Activated CD8-positive, alpha-beta memory T cell treated with anti-CD3 and anti-CD28 coated beads for 4 hours (primary cell): ENCODE measurements around the gene TACC3.

Source experiments
- DNase-seq, 2 donors: peaks; one replicate each; pipeline ENCODE4 v3.0.0-alpha.2; 2020; ENCODE audit warnings: low read depth in 2 of 2

TACC3 gene

DNA sequence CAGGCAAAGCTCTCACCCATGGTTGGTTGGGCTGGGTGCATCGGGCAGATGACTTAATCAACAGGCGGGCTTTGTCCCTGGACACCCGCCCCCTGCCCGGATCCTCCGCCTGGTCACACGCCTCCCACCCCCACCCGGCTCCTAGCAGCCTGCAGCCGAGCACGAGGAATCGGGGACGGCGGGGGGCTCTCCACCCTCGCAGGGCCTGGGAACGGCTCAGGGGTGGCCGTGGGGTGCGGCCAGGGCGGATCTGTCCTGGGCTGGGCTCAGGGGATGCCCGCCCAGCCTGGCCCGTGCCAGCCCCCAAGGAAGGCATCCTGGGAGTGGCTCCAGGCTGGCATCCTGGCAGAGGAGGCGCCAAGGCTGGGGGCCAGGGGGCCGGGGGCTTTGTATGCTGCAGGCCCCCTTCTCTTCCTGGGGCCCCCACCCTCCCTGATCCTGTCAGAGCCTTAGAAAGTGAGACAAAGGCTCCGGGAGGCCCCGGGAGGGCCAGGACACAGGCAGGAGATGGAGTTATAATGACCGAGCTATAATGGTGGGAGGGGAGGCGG is 39.3 kb downstream of the TACC3 start:
- DNase-seq, result no peak

GRCh38 chr4:1761130-1761689 is 39.9 kb downstream of the TACC3 start:
- DNase-seq, result no peak

GRCh38 chr4:1762264-1763010 is 41.1 kb downstream of the TACC3 start:
- DNase-seq, result no peak

DNA sequence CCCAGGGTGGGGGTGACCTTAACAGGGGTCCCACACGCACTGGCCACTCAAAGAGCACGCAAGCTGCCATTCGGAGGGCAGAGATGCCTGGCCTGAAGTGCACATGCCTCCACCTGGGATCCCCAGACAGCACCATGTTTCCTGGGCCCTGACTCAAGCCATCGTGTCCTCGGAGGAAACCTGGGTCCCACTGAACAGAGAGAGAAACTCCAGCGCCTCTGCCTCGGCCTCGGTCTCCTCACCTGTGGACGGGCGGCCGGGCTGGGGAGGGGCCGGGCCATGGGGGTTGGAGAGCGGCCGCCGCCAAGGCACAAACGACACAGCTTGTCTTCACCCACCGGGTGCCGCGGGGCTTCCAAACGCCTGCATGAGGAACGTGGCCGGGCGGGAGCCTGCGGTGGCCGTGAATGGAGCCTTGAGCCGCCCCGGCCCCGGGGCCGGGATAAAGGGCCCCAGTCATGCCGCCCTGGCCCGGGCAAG is 41.8 kb downstream of the TACC3 start:
- no peak for DNase-seq

- DNase-seq, result no peak
Measured at GRCh38 chr4:1763550-1764080, 42.3 kb downstream of the TACC3 start.

- no peak for DNase-seq
Measured at GRCh38 chr4:1764670-1765069, 43.3 kb downstream of the TACC3 start.

- no peak for DNase-seq
Measured at GRCh38 chr4:1765409-1766072, 44.2 kb downstream of the TACC3 start.

DNA sequence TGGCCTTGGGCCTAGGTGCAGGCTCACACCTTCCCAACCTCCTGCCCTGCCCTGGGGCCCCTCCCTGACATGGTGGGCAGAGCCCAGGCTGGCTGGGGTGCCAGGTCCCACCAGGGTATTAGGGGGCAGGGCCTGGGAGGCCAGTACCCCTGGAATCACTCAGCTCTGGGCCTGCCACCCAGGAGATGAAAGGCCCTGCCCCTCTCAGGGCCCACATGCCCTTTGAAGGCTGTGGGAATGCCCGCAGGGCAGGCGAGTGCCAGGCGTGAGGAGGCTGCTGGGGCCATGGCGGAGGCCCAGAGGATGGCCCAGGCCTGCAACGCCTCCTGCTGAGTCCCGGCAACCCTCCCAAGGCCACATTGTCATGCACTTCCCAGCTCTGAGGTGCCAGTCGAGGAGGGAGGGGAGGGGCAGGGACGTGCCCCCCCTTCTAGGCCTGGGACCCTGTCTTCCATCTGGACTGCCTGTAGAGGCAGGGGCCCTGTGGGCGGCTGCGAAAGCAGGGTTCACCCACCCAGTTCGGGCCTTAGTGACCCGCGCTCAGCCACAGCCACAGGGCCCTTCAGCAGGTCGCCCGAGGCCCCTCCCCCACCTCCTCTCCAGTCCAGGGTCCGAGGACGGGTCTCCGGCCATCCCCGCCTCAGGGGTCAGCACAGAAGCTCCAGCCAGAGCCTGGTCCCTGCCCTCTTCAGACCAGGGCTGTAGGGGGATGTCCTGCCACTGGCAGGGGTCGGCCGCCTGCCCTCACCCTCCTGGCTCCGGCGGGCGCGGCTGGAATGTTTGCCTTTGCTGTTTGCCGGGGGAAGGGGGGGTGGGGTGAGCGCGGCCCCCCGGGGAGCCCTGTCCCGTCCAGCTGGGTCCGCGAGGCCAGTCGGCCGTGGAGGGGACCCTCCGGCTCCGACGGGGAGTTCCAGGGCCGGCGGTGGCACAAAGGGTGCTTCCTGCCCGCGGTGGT is 45.1 kb downstream of the TACC3 start:
- no peak for DNase-seq

DNA sequence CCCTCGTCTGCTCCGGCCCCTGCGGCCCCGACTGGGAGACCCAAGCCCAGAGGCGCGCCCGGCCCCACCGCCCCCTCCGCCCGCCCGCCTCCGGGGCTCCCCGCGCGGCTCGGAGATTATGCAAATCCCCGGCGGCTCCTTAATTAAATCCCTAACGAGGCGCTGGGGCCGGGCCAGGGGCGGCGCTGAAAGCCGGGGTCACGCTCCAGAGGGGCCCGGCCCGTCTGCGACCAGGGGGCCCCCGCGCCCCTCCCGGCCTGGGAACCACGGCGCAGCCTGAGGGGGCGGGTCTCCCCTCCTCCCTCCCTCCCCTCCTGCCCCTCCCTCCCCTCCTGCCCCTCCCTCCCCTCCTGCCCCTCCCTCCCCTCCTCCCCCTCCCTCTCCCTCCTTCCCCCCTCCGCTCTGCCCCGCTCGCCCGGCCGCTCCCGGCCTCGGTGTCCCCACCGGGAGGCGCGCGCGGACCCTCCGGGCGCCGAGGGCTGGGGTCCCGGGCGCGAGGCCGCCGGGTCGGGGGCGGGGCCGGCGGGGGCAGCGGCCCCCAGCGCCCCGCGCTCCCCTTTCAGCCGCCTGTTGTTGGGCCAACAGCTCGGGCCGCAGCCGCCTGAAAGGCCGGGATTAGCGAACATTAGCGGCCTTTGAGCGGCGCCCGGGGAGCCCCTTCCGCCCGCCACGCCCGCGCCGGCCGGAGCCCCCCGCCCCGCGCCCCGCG is 45.9 kb downstream of the TACC3 start:
- no peak for DNase-seq

DNA sequence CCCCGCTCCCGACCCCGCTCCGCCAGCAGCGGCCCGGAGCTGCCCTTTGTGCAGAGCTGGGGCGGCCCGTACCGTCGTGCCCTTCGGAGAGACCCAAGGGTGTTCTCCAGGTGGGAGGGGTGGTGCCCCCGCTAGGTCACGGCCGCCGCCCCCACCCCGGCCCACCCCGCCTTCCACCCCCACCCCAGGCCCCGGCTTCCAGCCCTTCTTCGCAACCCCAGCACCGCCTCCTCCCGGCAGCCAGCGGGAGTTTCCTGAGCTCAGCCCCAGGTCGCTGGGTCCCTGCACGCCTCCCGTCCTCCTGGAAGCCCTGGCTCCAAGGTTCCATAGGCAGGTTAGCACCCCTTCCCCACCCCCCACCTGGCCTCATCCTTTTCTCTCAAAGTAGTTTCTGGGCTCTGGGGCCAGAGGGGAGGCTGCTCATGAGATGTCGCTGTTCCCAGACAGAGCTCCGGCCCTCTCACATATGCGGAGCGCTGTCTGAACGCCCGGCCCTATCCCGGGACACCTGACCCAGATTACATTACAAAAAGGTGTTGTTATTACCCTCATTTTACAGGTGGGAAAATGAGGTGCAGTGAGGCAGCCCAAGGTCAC is 46.5 kb downstream of the TACC3 start:
- no peak for DNase-seq

DNA sequence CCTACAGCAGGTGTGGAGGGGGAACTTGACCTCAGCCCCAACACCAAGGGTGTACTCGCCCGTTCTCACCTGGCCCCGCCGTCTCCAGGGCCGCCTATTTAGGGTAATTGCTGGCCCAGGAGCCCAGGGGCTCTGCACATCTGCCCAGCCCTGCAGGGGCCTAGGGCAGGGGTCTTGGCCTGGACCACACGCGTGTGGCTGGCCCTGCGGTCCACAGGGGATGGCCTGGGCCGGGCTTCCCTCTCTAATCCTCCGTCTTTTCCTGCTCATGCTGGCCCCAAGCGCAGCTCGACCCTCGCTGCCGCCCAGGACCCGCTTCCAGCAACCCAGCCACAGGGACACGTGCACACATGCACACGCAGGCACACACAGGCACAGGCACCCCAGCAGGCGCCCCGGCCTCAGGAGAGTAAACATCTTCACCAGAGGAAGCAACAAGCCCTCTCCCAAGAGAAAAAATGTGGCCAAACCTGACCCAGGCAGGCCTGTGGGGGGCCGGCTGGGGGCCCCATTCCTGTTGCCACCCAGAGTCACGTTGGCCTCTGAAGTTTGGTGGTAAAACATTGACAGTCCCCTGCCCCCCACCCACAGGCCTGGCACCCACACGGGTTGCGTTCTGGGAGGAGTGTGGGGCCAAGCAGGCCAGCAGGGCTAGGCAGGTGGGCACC is 47.2 kb downstream of the TACC3 start:
- DNase-seq, result no peak

DNA sequence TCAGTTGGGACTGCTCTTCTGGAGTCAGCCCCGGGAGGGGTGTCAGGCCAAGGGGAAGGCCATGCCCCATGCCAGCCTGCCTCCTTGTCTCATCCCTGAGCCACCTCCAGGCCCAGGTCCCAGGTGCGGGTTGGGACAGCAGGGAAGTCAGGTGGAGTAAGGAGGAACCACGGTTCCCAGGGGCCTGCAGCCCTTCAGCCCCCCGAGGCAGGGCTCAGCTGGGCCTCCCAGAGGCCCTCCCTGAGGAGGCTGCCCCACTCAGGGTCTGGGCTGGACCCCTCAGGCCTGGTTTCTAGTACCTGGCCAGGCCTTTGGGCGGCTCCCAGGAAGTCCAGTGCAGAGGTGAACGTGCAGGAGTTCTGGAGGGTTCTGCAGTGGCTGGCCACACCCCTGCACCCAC is 48.4 kb downstream of the TACC3 start:
- DNase-seq, result no peak

DNA sequence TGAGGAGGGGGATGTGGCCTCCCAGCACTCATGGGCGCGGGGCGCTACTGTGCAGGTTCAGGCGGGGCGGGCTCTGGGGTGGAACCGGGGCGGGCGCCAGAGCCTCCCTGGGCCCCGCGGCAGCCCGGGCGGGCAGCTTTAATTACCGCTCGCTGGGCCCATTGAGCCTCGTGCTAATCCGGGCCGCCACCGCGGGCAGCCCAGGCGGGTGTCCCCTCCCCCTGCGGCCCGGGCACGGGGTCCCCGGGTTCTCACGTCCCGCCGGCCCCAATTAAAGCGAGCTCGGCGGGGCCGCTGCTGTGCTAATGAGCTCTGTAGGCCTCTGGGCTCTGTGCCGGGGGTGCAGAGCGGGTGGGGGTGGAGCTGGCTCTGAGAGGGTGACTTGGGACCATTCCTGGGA is 48.9 kb downstream of the TACC3 start:
- DNase-seq, result no peak

DNA sequence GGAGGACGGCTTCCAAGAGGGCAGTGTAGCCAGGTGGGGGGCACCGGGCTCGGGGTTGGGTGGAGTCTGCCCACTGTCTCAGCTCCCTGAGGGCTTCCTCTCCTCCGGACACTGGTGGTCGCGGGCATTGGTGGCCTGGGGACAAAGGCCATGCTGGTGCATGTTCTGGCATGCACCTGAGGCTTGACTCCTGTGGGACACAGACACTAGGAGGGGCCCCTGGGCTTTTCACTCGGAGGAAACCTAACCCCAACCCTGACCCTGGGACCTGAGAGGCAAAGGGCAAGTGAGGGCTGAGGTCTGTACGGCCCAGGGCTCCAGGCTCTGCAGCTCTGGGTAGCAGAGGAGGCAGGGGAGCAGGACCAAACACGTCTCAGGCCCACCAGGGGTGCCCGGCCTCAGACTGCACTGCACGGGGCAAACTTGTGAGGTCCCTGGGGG is 49.5 kb downstream of the TACC3 start:
- DNase-seq, result no peak

DNA sequence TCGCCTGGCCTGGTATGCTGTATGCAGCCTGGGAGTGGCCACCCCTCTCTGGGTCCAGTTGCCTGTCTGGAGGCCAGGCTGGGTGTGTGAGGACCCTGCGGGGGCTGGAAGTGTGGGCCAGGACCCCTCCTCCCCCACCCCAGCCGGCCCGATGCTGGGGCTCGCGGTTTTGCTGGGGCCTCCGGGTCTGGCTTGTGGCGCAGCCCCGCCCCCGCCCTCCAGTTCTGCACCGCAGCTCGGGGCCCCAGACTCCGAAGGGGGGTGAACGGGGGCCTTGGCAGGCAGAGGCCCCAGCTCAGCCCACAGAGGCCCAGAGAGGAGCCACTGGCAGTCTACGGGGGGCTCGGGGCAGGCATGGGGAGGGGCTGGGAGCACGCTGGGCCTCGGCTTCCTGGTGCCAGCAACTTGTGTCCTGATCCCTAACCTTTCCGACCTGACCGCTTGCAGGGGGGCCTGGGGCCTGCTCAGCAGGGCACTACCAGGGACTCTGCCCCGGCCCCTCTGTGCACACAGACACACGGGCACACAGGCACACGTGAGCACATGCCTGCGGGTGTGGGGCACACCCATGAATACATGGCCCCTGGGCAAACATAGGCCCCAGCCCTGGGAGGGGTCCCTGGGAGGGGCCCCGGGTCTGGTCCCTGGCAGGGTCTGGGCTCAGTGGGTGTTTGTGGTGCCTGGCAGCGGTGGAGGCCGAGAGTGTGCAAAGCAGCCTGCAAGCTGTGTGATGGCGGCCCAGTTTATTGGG is 50.4 kb downstream of the TACC3 start:
- DNase-seq, result no peak

GRCh38 chr4:1772853-1773538 is 51.7 kb downstream of the TACC3 start:
- DNase-seq, result no peak

DNA sequence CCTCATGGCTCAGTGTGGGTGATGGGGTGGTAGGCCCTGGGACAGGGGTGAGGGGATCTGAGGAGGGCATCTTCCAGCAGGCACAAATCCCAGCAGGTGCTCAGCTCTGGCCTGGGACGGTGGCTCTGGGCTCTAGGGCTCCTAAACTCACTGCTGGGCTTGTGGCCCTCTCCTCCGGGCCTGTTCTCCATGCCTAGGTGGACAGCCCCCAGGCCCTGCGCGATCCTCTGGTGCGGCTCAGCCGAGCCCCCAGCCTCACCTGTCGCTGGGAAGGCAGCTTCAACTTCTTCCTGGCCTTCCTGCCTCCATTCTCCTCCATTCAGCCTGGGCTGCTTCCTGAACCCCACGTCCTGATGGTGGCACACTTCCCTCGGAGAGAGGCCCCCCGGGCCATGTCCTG is 52.4 kb downstream of the TACC3 start:
- no peak for DNase-seq

GRCh38 chr4:1775731-1776500 is 54.6 kb downstream of the TACC3 start:
- DNase-seq, result no peak
